Uterus (tissue), 2 donors: ENCODE measurements around the gene ZFHX2.

Experiments used
- CTCF ChIP-seq, 4 experiments: fragments of 200-600 bp in 2 of 4; fragments of 450-650 bp in 2 of 4; sonication (generic) in 2 of 4; IDR thresholded peaks; one replicate each; pipeline ENCODE4 v1.5.1; 2016 to 2019; ENCODE audit warnings: antibody characterized with exemption in 4 of 4, mild to moderate bottlenecking in 2 of 4, moderate library complexity in 1 of 4
- POLR2A ChIP-seq, 2 donors: fragments of 450-650 bp; IDR thresholded peaks; one replicate each; pipeline ENCODE4 v1.6.1; 2016; ENCODE audit warnings: antibody characterized with exemption in 2 of 2, mild to moderate bottlenecking in 1 of 2, moderate library complexity in 1 of 2

DNA sequence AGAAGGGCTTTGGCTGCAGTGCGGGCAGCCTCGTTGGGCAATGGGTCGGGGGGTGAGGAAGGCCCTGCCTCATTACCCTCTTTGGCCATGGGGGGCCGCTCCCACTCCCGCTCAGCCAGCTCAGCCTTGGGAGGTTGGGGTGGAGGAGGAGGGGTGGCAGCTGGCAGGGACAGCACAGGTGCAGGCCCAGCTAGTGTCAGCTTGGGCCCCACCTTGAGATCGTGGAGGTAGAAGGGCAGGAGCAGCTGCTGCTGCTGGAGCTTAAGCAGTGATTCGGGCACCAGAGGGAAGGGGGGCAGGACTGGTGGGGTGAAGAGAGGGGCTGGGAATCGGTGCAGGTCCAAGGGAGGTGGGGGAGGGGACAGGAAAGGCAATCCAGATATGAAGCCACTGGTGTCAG, 26.0 kb downstream of the ZFHX2 start:
- TF ChIP-seq CTCF (IDR thresholded peaks at IDR 0.05) (no peak), POLR2A (IDR thresholded peaks at IDR 0.05) (no peak)
